ENCODE data around the gene LAMA5. TPM values are rescaled to one million over a fixed set of nuclear protein-coding genes. Genes with fewer than 3 reads are reported as not detected.

The LAMA5 gene
- total RNA-seq, 1 donor from 2014 or later = 35.0 TPM

DNA sequence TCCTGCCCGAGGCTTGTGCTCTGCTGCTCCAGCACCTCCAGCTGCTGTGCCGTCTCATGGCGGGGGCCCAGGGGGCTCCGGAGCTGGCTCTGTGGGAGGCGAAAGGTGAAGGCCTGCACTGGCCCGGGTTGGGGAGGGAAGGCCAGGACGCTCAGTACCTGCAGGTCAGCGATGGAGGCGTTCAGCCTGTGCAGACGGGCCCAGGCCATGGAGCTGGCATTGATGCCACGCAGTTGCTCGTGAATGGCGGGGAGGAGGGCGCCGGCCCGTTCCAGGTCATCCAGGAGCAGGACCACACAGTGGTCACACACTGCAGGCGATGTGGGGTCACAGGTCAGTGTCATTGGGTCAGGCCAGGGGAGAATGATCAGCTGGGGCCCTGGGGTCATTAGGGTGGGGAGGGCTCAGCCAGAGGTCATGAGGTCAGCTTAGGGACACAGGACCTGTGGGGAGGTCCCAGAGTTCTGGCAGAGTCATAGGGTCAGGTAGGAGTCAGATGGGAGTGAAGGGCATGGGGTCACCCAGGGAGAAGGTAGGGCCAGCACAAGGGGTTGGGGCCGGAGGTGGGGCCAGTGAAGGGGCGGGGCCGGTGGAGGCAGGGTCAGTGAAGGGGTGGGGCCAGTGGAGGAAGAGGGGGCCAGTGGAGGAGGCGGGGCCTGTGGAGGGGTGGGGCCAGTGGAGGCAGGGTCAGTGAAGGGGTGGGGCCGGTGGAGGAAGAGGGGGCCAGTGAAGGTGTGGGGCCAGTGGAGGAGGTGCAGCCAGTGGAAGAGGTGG, 46.3 kb downstream of the LAMA5 start:
- no peak overlapping the region for H3K27ac Mint-ChIP-seq (ENCODE audit: unreplicated experiment)
- peaks cover 5% of the 10 kb centered on the region for H3K36me3 Mint-ChIP-seq (ENCODE audit: low read depth)
- no peak for DNase-seq (ENCODE audit: low read depth, low spot score)

DNA sequence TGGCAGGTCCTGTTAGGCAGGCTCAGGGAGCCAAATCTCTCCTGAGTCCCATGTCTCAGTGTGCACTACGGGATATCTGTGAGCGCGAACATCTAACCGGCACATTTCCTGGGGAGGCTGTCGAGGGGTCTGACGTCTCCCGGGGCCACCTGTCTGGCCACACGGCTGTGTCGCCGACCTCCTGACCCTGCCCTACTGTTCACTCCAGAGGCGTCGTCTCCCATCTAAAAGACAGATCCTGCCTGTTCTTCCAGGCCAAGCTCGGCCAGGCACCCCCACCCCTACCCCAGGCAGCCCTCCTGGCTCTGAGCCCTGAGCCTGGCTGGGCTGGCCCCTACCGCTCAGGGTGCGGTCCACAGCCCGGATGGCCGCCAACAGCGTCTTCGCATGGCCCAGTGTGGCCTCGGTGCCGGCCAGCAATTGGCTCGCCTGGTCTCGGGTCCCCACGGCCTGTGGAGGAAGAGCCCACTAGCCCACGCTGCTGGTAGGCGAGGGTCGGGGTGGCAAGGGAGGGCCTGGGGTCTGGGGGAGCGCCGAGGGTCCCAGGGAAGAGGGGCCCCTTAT, 47.7 kb downstream of the LAMA5 start:
- no peaks in the 10 kb centered on the region for H3K36me3 Mint-ChIP-seq (ENCODE audit: low read depth)
- no peak overlapping the region for H3K27ac Mint-ChIP-seq (ENCODE audit: unreplicated experiment)
- no peak for DNase-seq (ENCODE audit: low read depth, low spot score)
- no peaks in the 10 kb centered on the region for H3K27me3 Mint-ChIP-seq (ENCODE audit: low read depth)
- TF ChIP-seq, protein P1, sequence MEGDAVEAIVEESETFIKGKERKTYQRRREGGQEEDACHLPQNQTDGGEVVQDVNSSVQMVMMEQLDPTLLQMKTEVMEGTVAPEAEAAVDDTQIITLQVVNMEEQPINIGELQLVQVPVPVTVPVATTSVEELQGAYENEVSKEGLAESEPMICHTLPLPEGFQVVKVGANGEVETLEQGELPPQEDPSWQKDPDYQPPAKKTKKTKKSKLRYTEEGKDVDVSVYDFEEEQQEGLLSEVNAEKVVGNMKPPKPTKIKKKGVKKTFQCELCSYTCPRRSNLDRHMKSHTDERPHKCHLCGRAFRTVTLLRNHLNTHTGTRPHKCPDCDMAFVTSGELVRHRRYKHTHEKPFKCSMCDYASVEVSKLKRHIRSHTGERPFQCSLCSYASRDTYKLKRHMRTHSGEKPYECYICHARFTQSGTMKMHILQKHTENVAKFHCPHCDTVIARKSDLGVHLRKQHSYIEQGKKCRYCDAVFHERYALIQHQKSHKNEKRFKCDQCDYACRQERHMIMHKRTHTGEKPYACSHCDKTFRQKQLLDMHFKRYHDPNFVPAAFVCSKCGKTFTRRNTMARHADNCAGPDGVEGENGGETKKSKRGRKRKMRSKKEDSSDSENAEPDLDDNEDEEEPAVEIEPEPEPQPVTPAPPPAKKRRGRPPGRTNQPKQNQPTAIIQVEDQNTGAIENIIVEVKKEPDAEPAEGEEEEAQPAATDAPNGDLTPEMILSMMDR (conservative IDR thresholded peaks at IDR 0.05) = no peak
- H3K4me1 Mint-ChIP-seq = no peaks in the 10 kb centered on the region
- H3K4me3 Mint-ChIP-seq = peak overlapping the region; percentile 6
- H3K9me3 Mint-ChIP-seq = no peaks in the 10 kb centered on the region

More for the DNA sequence above, 46.3 kb downstream of the LAMA5 start:
- Mint-ChIP-seq H3K27me3 (ENCODE audit: low read depth) (no peaks in the 10 kb centered on the region), H3K9me3 (no peaks in the 10 kb centered on the region), H3K4me3 (no peak overlapping the region), H3K4me1 (no peaks in the 10 kb centered on the region)
- TF ChIP-seq, protein P1 (conservative IDR thresholded peaks at IDR 0.05) = no peak

DNA sequence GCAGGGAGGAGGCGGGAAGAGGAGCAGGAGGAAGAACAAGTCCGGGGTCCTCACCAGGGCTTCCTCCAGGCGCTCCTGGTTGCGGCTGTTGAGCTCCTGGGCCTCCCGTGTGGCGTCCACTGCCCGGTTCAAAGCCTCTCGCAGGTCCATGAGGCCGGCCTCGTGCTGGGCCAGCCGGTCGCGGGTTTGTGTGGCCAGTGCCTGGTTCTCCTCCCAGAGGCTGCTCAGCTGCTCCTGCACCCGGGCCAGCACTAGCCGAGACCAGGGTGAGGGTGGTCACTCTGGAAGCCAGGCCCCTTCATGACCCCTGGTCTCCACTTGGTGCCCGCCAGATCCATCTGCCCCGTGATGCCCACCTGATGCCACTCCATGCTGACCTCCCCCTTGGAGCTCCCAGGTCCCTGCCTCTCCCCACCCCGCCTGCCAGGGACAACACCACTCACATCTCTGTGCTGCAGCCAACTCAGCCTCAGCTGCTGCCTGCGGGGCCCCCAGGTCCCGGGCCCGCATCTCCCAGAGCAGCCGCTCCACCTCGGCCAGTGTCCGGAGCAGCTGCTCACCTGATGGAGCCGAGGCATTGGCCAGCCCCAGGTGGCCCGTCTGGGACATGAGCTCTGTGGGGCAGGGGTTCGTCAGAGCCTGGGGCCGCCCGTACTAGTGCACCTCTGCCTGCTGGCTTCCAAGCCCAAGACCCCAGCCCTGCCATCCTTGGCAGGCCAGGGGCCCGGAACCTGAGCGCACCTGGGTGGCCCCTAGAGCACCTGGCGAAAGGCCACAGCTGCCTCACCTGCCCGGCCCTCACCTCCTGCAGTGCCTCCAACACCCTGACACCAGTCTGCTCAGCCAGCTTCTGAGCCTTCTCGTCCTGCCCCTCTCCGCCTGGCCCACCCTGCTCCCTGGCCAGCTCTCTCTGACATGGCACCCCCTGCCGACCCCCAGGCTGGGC, 48.4 kb downstream of the LAMA5 start:
- Mint-ChIP-seq H3K36me3 (ENCODE audit: low read depth) (no peaks in the 10 kb centered on the region), H3K4me3 (no peak overlapping the region), H3K27me3 (ENCODE audit: low read depth) (no peaks in the 10 kb centered on the region), H3K27ac (ENCODE audit: unreplicated experiment) (no peak overlapping the region), H3K4me1 (no peaks in the 10 kb centered on the region), H3K9me3 (no peaks in the 10 kb centered on the region)
- TF ChIP-seq, protein P1 (conservative IDR thresholded peaks at IDR 0.05) = no peak
- DNase-seq (ENCODE audit: low read depth, low spot score) = no peak

DNA sequence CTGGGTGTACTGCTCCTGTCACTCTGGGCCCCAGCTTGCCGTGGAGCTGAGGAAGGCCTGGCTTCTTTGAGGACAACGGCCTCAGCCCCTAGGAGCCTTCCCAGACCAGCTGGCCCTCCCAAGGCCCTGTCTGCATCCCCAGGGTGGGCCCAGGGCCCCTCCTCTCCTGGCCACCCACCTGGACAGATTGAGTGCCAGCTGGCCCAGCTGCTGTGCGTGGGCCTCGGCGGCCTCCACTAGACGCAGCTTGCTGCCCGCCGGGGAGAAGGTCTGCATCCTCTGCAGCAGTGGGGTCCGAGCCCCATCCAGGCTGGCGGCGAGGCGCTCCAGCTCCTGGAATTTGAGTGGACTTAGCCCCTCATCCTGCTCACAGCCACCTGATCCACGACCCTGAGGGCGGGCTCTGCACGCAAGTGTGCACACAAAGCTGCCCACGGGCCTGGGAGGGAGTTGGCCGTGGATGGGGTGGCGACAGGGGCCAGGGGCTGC, 49.9 kb downstream of the LAMA5 start:
- Mint-ChIP-seq H3K36me3 (ENCODE audit: low read depth) (no peaks in the 10 kb centered on the region), H3K9me3 (no peaks in the 10 kb centered on the region)

More for the DNA sequence above, 49.9 kb downstream of the LAMA5 start:
- TF ChIP-seq, protein P1 (conservative IDR thresholded peaks at IDR 0.05) = no peak
- DNase-seq (ENCODE audit: low read depth, low spot score) = no peak
- Mint-ChIP-seq H3K27ac (ENCODE audit: unreplicated experiment) (no peak overlapping the region), H3K27me3 (ENCODE audit: low read depth) (no peaks in the 10 kb centered on the region), H3K4me3 (no peak overlapping the region), H3K4me1 (no peaks in the 10 kb centered on the region)
